DND-41 (cell line): ENCODE measurements around the gene HDDC3.

Experiments used
- CTCF ChIP-seq: IDR thresholded peaks from 2 replicates; pipeline ENCODE4 v1.5.1; 2012; ENCODE audit warnings: borderline replicate concordance, low read length, moderate library complexity, mild to moderate bottlenecking; ENCODE audit not compliant: poor library complexity, severe bottlenecking; ENCODE audit errors: extremely low read depth
- EZH2 ChIP-seq: IDR thresholded peaks from 3 replicates; pipeline ENCODE4 v1.6.1; 2012; ENCODE audit warnings: borderline replicate concordance, low read depth, mild to moderate bottlenecking, moderate library complexity, low read length, inconsistent platforms; ENCODE audit not compliant: severe bottlenecking

DNA sequence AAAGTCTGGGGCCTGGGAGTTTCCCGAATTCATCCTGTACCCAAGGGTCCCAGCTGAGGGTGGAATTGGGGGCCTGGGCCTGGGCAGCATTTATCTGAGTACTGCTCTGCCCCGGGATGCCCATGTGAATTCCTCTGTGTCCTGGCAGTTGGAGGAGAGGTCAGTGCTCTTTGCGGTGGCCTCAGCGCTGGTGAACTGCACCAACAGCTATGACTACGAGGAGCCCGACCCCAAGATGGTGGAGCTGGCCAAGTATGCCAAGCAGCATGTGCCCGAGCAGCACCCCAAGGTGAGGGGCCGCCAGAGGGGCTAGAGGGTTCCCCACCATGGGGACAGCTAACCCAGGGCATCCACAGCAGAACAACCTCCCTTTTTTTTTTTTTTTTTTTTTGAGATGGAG is 16.2 kb upstream of the HDDC3 start:
- TF ChIP-seq CTCF, result no peak
- TF ChIP-seq EZH2, result no peak
